Dermis blood vessel endothelial cell (primary cell): ENCODE measurements around the gene KRTAP3-3. TPM values are rescaled to one million over a fixed set of nuclear protein-coding genes. Genes with fewer than 3 reads are reported as not detected.
"Not testable (repeated sequence)": the region's sequence is repeated elsewhere in the genome, so short reads cannot be mapped to it uniquely, and the experiment has no call there.

ENCODE experiments used
- DNase-seq: peaks from one replicate; pipeline ENCODE4 v3.0.0; 2010
- total RNA-seq: library from RNA; depleted of rRNA; stranded (reverse); fragments of >200 nt; gene quantifications from 2 replicates; pipeline ENCODE4 v1.2.3, GENCODE V29; 2014

KRTAP3-3 gene
- total RNA-seq, 1 donor from 2014 or later: not detected

DNA sequence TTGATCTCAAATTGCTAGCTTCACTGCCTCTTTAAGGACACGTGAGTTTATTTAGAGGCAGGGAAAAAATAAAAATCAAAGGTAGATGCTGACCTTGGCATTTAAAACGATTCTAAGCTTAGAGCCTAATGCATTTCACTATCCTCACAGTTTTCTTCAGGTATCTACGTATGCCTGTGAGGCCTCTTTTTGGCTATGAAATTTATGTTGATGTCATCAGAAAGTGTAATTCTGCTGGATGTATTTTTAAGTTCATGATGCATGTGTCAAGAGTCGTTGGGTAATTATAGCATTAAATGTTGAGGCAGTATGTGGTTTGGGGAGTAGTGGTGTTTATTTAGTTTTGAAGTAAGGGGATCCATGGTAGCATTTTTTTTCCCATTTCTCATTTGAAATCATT, 10.0 kb upstream of the KRTAP3-3 start:
- DNase-seq: no peak

DNA sequence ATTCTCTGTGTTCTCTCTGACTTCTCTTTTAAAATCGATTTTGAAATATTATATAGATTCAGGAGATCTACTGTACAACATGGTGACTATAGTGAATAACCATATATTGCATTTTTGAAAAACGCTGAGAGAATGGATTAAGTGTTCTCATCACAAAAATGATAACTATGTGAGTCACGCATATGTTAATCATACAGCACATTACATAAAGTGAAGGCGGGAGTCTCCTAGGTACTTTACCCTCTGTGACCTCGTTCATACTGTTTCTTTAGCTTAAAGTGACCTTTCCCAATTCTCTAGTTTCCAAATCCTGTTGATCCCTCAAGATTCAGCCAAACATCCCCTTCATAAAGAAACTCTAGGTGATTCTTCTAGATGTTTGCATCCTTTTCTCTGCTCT, 8.8 kb upstream of the KRTAP3-3 start:
- no peak for DNase-seq

DNA sequence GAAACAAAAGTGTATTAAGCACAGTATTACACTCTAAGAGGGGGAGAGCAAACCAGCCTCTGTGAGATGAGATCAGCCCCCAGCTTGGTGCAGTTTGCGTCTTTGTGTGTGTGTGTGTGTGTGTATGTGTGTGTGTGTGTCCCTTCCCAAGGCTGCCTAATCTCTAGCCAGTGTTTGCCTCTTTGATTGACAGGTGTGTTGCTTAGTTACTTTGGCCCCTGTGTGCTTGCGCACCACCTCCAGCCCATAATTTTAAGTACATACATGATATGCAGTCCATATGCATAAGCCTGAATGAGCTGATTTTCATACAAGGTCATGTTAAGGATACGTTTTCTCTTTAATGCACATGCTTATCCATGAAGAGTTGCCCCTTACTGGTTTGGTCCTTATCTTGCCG, 7.8 kb upstream of the KRTAP3-3 start:
- no peak for DNase-seq

DNA sequence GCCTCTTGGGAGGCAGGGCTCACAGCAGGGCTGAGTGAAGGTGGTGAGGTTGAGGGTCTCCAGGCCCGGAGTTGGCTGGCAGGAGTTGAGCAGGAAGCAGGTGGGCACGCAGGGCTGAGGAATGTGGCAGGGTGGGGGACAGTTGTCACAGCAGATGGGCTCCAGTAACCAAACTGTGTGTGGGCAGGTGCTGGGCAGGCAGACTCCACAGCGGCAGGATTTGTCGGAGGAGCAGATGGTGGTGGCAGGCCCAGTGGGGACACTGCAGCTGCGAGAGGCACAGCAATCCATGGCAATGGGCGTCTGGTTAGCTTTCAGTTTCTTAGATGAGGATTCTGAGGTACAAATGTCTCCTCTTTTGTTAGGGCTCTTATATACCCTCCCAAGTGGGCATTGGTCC, 5.6 kb upstream of the KRTAP3-3 start, which contains the start of gene KRTAP3-2:
KRTAP3-2 (minus strand) TSS at position 344 of the 400 bp plus-strand sequence; CDS start at position 291, 53 bp downstream.
- DNase-seq: not testable (repeated sequence)

DNA sequence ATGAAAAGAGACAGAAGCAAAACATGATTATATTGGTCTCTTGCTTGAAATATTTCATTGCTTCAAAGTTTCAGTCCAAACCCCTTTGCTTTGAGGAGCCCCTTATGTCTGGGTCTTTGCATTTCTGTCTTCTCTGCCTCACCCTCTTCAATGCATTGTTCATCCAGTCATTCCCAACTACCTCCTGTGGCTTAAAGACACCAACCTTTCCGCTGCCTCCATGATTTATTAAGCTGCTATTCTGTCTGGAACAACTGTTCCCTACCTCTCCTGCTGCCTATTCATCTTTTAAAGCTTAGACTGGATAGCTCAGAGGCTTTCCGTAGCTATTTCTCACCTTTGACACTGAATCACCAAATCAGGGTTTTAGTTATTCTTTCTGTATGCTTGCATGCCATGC, 3.4 kb upstream of the KRTAP3-3 start:
- DNase-seq: no peak

DNA sequence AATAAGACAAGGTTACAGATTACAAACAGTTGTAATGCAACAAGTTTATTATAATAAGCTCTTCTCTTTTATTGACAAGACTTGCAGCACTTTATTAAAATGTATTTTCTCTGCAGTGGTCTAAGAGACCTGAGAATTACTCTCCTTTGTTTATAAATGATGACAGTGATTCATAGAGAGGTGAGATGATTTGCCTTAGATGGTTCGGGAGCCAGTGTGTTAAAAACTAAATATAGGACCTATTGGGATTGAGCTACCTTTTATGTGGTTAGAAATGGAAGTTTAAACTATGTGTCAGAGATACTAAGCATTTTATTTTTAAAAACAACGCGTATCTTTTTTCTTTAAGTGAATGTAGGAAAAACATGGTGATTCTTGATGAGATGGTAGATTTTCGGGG, 2.9 kb upstream of the KRTAP3-3 start:
- DNase-seq: no peak

DNA sequence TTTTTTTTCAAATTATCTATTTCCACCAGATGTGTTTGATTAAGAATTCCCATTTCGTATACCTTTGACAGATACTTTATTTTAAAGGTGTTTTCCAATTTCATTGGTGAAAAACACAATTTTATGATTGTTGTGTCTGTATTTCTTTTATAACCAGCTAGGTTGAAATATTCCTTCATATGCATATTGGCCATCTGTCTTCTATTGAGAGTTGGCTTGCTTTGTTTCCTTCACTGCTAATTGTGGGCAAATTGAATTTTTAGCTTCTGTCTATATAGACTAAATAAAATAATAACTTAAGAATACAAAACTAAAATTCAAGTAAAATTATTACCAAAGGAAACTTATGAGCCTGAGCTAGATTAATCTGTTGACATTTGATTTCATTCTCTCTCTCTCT, 1.2 kb upstream of the KRTAP3-3 start:
- DNase-seq: no peak

DNA sequence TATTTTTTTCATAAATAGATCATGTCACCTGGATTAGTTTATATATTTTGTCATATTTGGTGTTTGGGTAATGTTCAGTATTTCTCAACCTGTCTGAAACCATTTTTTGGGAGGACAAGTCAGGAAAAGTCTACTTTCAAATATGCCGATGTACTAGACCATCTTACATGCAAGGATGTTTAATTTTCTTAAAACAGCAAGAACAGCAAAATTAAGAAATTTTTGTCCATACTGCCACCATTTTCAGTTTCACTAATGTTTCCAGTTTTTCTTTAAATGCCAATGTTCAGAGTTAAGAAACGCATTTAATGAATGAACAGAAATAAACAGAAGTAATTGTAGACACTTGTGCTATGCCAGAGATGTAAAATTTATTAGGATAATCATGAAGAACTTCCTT, 880 bp downstream of the KRTAP3-3 start:
- no peak for DNase-seq

DNA sequence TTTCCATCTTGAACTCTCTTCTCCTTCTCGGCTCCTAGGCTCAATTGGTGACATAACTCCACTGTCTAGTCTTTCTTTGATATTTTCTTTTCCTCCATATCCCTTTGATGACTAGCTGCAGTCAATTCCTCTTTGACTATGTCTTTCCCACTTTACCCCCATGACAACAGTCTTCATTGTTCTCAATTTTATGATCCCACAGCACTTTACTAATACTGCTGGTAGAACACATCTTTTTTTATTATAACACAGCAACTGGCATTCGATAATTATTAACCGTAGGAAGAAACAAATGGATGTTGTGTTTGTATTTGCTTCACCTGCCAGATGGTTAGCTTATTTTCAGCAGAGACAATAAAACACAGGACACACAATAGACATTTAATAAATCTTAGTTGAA, 1.3 kb downstream of the KRTAP3-3 start:
- no peak for DNase-seq

DNA sequence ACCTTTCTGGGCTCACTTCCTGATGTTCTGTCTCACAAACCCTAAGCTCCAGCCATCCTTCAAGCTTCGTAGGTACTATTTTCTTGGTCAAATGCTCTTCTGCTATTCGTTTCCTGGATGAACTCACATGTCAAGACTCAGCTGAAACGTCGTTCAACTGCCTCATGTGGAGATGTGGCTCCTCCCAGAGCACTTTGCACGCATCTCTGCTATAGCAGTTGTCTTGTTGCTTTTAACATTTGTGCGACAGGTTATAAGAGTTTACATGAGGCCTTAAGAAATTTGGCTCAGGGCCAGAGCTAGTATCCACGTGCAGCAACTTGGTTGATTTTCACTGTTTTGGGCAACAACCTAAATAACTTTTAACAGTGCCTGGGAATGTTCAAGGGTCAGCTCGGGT, 7.0 kb downstream of the KRTAP3-3 start:
- DNase-seq: no peak

DNA sequence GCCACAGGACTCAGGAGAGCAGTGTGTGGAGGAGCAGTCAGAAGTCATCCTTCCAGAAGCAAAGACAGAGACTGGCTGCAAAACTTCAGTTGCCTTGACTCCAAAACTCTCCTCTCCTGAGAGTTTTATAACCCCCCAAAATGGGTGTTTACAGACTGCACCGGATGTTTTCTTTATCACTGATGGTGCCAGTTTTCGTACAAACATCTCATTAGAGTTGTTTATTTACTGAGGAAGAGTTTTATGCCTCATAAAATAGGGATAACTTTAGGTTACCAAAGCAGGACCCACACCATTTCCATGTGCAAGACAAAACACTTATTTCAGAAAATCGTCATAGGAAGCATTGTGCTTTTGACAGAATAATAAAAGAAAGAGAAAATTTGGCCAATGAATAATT, 9.7 kb downstream of the KRTAP3-3 start, which contains the start of gene KRT40:
KRT40 (minus strand) TSS at position 101 of the 400 bp plus-strand sequence; CDS start at position 48, 53 bp downstream.
- DNase-seq: no peak

DNA sequence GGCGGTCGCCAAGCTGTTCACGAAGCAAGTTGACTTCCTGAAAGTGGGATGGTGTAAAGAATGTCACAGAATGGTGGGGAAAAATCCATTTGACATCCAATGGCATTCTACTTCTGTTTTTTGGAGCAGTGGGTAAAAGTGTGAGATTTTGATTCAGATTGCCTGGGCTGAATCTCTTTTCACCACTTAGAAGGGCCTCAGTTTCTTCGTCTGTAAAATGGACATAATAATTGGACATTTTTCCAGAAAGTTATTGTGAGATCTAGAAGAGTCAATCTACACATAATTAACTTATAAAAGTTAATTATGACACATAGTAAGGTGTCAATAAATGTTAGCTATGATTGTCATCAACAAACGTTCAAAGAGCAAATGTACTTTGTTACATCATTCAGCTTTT, 12.8 kb downstream of the KRTAP3-3 start:
- no peak for DNase-seq

DNA sequence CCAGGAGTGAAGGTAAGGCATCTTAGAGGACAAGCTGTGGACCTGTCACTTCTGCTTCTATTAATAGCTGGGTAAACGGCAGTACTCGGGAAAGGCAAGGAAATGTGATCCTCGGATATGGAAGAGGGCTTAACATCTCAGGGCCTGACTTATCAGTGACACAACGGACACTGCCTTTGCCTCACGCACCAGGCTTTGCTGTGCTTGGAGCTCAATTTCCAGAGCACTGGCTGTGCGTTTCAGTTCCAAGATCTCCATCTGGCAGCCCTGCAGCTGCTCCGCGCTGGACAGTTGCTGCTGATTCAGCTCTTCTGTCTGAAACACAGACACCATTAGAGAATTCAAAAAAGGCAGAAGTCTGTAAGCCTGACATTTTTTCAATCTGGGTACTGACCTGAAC, 13.4 kb downstream of the KRTAP3-3 start:
- no peak for DNase-seq

DNA sequence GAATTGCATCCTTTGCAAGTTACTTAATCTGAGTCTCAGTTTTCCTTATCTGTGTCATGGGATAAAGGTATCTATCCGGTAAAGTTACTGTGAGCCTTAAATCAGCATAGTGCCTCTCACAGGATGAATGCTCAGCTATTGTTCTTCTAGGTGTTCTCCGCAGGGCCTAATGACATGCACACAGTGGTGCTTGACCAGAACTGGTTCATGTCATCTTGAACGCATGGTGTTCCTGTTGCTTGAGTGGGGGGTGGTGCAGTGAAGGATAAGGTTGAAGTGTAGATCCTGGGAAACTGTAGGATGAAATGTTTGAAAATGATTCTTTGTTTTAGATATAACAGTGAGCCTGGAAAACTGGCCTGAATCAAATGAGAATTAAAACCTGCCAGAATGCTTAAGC, 13.8 kb downstream of the KRTAP3-3 start:
- DNase-seq: no peak

DNA sequence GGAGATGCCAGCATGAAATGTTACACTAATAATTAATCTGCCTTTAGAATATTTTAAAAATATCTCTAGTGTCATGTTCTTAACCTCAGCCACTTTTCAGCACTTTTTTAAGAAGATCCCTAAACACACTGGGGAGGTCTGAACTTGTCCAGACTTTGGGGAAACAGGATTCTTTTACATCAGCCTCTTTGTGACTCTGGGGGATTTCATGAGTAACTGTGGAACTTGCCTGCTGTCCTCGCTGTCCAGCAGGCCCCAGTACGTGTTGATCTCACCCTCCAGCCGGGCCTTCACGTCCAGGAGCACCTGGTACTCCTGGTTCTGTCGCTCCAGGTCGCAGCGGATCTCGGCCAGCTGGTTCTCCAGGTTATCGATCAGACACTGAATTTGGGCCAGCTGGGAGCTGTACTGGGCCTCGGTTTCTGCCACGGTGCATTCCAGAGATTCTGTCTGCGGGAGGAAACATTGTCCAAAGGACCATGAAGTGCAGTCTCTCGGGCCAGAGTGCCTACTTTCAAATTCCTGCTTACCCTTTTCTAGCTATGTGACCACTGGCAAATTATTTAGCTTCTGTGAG, 15.3 kb downstream of the KRTAP3-3 start:
- no peak for DNase-seq

DNA sequence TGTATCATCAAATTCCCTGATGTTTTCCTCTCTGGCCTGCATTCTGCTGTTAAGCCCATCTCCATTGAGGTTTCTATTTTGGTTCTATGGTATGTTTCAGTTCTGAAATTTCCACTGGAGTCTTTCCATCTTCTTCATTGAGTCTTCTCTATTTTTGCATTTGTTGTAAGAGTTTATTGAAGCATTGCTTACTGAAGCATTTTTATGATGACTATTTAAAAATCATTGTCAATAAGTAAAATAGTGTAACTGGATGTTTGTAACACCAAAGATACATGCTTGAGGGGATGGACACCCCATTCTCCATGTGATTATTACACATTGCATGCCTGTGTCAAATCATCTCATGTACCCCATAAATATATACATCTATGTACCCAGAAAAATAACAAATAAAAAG, 18.4 kb downstream of the KRTAP3-3 start:
- no peak for DNase-seq

DNA sequence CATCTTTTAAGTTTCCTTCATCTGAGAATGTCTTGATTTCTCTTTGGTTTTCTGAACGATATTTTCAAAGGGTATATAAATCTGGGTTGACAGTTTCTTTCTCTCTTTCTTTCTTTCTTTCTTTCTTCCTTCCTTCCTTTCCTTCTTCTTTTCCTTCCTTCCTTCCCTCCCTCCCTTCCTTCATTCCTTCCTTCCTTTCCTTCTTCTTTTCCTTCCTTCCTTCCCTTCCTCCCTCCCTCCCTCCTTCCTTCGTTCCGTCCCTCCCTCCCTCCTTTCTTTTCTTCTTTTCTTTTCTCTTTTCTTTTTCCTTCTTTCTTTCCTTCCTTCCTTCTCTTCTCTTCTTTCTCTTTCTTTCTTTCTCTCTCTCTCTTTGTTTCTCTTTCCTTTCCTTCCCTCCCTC, 19.6 kb downstream of the KRTAP3-3 start:
- DNase-seq: no peak

DNA sequence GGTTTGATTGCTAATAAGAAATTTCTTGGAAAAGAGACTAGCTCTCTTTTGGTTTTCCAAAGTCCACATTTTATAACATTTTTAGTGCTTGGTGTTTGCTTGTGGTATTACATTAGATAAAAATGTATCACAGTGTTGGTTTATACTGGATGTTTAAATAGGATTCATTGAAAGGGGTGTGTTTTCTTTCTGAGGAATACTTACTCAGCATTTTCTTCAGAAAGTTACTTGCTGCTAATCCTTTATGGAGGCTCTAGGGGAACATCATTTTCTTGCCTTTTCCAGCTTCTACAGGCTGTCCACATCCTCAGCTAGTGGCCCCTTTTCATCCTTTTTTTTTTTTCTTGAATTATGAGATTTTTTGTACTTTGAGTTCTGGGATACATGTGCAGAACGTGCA, 26.4 kb downstream of the KRTAP3-3 start:
- no peak for DNase-seq

DNA sequence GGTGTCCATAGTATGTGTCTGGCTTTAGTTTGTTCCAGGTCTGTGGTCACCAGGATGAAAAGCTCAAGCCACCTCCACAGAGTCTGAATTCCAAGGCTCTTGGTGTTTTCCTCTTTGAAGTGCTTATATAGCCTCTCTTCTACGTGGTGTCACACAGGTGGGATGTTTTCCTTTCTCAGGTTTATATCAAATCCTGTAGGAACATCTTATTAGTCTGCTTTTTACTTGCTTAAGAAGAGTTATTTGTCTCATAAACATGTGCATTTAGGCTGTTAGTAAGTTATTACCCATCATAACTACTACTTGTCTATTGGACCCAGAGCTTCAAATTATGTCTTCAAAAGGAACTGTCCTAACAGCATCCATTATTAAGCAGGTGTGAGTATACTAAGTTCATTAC, 27.1 kb downstream of the KRTAP3-3 start, which contains the start of gene KRT39:
KRT39 (minus strand) TSS at position 101 of the 400 bp plus-strand sequence; CDS start at position 9, 92 bp downstream.
- DNase-seq: no peak

DNA sequence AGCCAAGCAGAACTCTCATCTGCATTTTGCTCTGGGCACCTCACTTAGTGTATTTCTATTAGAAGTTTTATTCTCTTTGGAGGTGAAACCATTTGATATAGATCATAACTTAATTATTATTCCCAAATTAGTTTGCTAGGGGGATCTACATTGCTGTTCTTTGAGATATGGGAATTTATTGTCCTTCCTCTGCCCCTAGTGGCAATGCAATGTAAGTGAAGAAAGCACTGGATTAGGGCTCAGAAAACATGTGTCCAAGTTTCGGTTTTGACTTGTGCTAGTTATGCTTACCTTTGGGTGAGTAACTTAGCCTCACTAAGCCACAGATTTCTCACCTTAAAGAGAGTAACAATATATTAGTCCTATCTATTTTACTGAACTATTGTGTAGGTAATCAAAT, 30.1 kb downstream of the KRTAP3-3 start:
- DNase-seq: peak; percentile 32

DNA sequence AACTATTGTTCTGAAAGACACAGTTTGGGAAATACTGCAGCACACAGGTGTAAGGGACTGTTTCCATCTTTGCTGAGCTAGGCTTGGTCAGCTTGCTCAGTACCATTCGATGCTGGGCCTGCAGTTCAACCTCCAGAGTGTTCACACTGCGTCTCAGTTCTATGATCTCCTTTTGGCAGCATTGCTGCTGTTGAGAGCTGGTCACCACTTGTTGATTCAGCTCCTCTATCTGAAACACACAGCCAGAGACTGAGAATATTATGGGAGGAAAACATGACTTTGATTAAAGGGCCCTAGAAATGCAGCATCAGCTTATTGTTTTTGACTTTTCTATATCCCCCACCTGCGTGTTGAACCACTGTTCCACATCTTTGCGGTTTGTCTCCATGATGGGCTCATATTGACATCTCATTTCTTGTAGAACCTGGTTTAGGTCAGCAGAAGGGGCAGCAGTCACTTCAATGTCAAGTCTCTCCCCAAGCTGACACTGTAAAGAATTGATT, 31.9 kb downstream of the KRTAP3-3 start:
- no peak for DNase-seq

DNA sequence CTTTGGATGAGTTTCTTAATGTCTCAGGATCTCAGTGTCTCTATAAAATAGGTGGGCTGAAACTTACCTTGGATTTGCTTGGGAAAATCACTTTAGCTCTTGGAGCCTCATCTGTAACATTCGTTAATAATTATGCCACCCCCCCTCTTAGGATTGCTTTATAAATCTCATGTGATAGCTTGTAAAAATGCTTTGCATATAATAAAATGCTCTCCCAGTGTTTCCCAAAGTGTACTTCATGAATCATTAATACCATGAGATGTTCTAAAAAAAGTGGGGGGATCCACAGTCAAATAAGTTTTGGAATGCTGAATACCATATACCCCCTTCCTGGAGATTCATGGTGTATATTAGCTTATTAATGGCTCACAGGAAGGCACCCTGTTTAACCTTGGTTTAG, 32.4 kb downstream of the KRTAP3-3 start:
- DNase-seq: no peak

DNA sequence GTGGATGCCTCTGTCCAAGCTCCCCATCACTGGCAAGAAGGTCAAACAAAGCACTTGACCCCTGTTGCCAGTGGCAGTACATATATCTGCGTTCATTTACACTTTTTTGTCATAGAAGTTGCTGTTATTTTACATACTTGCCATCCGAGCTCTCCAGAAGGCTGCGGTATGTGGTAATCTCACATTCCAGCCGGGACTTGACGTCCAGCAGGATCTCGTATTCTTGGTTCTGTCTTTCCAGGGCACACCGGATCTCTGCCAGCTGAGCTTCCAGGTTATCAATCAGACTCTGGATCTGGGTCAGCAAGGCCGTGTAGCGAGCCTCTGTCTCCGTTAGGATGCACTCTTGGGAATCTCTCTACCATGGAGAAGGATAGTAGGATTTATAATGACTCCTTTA, 33.8 kb downstream of the KRTAP3-3 start:
- DNase-seq: no peak

DNA sequence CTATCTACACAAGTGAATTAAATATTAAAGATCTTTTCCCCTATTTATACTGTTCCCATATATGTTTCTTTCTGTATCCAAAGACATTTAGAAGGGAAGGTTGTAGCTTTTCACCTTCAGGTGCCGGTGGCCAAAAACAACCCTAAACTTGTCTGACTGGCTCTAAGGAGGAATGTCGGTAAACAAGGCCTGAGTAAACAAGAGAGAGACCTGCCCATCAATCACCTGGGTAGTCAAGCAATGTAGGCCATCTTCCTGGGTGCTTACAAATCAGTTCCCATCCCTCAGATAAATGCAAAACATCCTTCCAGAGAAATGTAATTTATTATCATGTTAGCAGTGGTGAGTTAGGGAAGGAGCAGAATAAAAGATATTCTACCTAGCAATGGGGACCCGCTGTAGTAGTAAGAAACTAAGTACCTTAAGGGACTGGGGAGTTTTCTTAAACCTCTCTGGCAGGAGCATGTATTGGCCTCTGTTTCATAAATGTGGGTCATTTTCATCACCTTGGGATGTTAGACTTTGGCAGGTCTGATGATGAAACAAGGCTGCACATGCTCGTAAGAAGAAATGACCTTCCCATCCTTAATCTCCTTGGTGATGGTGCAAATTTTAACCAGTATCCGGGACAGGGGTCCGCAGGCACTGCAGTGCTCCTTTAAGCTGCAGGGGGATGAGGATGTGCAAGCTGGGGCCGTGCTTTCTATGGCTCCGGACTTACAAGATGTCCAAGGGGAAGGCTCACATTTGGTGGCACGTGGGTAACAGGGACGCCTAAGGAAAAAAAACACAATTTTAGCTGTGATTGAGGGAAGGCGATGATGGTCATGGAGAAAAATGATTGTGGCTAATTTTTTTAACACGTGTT, 35.6 kb downstream of the KRTAP3-3 start:
- DNase-seq: no peak
